GM03348 (cell line): ENCODE measurements around the gene PKHD1.

ENCODE experiments used
- DNase-seq: peaks from one replicate; pipeline ENCODE4 v3.0.0; 2012; ENCODE audit warnings: low spot score

The PKHD1 gene, protein sequence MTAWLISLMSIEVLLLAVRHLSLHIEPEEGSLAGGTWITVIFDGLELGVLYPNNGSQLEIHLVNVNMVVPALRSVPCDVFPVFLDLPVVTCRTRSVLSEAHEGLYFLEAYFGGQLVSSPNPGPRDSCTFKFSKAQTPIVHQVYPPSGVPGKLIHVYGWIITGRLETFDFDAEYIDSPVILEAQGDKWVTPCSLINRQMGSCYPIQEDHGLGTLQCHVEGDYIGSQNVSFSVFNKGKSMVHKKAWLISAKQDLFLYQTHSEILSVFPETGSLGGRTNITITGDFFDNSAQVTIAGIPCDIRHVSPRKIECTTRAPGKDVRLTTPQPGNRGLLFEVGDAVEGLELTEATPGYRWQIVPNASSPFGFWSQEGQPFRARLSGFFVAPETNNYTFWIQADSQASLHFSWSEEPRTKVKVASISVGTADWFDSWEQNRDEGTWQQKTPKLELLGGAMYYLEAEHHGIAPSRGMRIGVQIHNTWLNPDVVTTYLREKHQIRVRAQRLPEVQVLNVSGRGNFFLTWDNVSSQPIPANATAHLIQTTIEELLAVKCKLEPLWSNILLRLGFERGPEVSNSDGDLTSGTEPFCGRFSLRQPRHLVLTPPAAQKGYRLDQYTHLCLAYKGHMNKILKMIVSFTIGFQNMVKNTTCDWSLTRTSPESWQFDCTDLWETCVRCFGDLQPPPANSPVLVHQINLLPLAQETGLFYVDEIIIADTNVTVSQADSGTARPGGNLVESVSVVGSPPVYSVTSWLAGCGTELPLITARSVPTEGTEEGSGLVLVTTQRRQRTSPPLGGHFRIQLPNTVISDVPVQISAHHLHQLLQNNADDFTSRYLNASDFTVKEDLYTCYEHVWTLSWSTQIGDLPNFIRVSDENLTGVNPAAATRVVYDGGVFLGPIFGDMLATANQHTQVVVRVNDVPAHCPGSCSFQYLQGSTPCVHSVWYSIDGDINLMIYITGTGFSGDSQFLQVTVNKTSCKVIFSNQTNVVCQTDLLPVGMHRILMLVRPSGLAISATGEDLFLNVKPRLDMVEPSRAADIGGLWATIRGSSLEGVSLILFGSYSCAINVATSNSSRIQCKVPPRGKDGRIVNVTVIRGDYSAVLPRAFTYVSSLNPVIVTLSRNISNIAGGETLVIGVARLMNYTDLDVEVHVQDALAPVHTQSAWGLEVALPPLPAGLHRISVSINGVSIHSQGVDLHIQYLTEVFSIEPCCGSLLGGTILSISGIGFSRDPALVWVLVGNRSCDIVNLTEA (N-terminal part only)

DNA sequence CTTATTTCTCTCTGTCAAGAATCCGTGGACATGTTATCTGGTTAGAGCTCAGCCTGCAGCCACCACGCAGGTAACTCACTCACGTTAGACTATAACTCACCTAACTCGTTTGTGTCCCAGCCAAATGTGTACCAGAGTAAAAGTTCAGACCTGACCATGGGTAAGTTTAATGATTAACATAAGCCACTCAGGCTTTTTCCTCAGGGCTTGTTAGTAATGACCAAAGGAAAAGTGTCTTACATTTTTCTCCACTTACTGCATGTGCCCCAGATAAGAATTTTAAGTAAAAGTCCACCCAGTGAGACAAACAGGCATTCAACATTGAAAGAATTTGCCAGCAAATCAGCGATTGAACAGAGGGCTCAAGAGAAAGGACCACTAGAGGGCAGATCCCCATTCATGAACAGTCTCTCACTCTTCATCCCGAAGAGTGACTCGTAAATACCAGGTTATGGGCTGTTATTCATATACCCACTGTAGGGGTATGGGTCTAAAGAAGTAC, at the start of gene PKHD1:
Gene PKHD1, minus strand, starts transcription at position 116 of the 502 bp plus-strand sequence. CDS start 2,680 bp downstream, outside the sequence.
- peak; percentile 14 for DNase-seq

DNA sequence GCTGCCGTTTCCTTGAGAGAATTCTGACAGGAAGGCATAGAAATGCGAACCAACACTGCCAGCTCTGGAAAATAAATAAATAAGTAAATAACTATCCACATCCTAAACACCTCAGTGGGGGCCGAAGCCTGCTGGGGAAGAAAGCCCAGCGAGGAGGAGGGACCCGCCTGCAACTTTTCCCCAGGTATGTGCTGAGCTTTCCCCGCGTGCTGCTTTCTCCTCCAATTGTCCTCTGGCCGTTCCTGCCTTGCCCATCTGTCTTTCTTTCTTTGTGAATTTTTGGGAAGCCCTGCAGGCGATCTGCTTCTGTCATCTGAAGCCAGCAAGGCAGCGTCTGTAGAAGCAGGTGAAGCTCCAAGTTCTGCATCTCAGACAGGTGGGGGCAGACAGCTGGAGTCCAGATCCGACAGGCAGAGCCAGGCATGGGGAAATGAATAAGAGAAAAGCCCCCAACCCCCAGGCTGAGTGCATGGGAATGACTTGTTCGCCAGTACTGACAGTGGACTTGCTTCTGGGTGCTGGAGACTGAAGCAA, 49.6 kb upstream of the PKHD1 start:
- no peak for DNase-seq

DNA sequence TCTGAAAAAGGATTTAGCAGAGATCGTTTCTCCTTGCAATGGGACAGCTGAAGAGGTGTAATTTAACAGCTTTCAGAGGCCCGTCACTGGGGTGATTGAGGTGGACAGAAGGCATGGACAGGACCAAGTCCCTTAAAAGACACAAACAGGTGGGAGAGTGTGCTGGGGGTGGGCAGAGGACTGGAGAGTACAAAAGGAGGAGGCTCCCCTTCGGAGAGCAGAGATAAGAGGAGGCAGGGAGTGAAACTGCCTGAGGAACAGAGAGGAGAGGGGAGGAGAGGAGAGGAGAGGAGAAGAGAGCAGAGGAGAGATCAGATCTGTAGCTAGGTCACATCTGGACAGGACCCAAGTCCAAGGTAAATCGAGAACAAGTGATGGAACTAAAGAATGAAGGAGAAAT, 48.6 kb upstream of the PKHD1 start:
- DNase-seq: no peak

DNA sequence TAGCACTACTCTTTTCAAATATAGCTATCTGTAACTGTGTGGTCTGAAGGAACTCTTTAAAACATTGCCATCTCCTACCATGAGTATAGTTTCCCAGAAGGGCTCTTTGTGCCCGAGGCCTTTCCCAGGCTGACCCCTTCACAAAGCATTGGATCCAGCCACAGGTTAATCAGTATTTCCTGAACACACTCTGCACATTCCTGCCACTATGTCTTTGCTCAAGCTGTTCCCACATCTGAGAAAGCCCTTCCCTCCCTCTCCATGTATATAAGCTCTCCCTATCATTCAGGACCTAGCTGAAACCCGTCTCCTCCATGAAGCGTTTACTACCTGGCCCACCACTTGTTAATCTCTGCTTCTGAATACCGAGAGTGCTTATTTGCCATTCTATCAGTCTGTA, 47.8 kb upstream of the PKHD1 start:
- DNase-seq: no peak

DNA sequence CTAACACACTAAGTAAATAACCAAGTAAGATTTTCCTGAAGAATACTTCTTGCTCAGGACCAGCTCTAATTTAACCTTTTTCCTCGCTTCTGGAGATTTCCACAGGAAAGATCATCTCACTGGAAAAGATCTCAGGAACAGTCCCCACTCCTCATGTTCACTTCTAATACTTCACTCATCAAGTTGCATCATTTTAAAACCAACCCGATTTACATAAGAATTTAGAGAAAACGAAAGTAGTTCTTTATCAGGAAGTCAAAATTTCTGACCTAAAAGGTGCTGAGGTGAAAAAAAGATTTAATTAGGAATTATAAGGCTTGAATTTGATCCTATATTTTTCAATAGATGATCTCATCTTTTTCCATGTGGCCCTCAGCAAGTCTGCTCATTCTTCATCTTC, 46.6 kb upstream of the PKHD1 start:
- DNase-seq: no peak

DNA sequence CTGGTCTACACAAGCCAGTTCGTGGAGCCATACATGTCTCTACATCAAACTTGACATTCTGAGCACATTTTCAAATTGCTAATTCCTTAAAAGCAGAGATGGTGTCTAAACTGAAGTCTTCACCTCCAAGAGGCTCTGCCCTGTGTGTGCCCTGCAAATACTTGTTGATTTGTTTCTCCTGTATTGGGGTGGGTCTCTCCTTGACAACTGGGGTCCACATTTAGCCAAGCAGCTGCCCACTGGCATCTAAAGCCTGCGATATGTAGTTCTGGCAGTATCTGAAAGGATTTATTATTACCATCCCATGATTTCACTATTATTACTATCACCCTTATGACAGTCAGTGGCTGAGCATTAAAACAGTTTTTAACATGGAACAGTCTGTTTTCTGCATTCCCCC, 45.9 kb upstream of the PKHD1 start:
- DNase-seq: no peak

DNA sequence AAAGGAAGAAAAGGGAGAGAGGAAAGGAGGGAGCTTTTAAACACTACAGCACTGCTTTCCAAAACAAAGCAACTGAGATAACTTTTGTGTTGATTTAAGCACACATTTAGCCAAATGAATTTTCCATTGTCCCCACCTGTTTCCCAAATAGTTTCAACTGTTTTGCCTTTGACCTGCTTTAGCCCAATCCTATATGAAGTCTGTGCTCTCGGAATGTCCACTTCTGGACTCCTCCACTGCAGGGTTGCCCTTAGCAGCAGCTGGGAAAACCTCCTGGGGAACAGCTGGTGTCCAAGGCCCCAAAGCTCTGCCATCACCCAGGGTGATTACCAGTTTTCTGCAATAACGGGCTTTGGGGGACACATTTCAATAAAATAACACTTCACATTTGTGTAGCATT, 44.9 kb upstream of the PKHD1 start:
- DNase-seq: no peak

DNA sequence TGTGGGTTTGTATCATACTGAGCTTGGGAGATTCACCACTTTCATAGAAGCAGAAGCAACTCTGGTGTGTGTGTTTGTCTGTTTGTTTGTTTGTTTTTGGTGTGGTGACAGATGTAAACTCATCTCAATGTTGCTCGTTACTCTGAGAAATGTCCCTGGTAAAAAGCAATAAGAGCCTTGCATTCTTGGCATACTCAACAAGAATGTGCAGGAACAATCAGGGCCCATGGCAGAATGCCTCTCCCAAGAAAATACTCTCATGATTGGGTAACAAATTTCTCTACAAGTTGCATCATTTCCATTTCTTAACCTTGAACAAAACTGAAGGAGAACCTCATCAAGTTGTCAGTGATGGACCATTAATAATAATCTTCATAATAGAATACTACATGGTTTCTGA, 43.0 kb upstream of the PKHD1 start:
- DNase-seq: no peak

DNA sequence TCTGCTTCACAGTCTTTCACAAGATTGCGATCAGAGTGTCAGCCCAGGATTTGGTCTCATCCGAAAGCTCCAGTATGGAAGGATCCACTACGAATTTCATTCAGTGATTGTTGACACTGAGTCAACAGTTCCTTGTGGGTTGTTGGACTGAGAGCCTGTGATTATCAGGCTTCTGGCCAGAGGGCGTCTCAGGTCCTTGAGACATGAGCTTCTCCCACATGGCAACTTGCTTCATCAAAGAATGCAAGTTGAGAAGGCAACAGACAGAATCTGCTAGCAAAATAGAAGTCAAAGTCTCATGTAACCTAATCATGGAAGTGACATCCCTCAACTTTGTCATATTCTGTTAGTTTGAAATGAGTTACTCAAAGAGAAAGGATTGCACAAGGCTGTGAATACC, 40.5 kb upstream of the PKHD1 start:
- no peak for DNase-seq

DNA sequence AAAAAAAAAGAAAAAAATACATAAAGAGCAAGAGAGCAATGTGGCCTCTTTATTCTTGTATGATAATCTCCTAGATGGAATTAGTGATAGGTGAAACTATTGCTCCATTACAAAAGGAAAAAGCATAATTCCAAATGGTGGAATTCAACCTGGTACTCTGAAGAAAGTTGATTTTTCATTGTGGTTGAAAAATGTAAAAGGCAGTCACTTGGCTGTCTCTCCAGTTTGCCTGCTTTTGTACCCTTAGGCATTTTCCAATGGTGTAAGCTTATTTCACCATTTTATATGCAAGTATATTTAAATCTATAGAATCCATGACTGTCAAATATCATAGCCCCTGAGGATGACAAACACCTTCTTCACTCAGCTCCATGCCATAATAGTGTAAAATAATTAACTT, 38.8 kb upstream of the PKHD1 start:
- DNase-seq: no peak

DNA sequence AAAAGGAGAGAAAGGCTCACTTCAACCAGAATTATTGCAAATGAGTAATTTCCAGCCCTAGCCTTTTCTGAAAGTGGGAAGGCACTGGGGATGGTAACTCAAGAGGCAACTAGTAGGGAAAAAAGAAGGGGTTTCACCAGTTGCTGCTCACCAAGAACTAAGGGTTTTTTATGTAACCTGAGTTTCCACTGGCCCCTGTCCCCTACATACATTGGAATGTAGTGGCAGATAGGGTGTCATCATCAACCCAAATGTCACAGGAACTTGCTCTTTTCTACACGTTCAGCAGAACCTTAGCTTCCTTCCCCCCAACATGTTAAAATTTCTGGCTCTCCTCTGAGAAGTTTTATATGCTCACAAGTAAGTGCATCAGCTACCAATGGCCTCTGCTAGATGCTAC, 38.2 kb upstream of the PKHD1 start:
- DNase-seq: no peak

DNA sequence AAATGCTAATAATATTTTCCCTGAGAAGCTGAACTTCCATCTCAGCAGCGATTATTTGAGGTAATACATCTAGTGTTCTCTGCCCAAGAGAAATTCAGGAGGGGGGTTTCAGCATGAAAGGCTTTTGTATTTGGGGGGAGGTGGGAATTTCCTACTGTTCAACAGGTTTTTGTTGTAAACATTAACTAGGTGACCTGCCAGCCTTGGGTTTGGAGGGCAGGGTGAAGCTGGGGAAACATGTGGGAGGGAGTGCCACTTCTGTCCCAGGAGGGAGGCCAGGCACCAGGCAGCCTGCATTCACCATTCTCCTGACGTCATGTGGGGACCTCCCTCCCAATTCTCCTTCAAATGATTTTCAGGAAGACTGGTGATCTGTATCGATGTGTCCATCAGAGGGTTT, 37.7 kb upstream of the PKHD1 start:
- DNase-seq: no peak

DNA sequence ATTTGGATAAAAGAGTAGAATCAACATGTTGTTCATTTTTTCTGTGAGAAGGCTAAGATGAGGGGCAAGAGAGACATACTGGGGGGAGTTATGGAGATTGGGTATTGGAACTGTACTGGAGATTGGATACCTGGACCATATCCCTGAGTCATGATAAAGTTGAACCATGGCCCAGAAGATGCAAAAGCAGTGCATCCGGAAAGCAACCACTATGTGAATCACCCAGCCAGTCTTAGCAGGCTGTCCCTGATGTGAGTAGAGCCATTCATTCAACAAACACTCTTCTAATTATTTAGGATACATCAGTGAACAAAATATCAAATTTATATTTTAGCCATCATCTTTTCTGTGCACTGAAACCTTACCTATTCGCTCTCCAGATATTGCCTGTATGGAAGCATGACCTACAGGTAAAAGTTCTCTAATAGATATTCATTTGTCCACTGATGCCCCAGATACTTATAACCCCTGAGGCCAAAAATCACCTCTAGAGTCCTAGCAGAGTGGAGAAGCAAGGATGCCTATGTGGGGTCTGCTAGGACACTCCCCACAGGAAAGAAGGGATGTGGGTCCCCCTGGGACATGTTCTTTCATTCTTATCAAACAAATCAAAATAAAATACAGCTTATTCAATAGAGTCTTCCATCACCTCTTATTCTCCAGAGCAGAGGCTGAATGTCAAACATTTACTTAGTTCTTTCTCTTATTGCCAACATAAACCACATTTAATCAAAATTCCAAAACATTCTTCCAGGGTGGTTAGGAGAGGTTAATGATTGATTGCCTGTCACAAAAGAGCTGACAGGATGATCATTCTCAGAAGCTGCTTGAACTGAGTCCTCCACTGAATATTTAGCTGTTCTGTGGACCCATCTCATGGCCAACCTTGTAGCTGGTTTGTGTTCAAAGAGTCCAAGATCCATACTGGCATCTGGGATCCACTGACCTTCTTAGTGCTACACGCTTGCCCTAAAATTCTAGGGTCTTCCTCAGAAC, 37.0 kb upstream of the PKHD1 start:
- no peak for DNase-seq

DNA sequence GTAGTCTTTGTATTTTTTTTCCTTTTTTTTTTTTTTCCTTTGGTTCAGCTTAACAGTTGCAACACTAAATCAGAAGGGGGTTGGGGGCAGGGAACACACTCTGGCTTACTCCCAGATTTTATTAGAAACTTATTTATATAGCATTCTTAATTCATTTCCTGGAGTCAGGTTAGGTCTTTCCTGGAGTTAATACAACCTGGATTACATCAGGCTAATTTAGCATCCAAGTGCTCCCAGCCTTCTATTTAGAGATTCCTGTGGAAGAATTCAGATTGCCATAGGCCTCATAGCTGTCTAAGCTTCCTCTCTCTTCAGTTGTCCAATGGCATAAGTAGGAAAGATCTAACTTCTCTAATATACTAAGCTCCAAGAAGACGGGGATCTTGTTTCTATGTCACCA, 35.8 kb upstream of the PKHD1 start:
- no peak for DNase-seq

DNA sequence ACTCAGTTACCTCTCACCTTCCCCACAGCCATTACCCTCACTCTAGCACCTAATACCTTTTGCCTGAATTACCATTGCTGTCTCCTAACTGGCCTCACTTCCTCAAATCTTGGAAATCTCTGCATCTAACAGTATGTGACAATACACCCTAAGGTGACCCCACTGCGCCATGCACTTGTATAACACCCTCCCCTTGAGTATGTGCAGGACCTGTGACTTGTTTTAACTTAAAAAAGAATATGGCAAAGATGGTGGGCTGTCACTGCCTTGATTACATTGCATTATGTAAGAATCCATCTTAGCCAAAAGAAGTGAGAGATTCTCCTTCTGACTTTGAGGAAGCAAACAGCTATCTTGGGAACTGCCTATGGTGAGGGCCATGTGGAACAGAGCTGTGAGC, 29.9 kb upstream of the PKHD1 start:
- no peak for DNase-seq

DNA sequence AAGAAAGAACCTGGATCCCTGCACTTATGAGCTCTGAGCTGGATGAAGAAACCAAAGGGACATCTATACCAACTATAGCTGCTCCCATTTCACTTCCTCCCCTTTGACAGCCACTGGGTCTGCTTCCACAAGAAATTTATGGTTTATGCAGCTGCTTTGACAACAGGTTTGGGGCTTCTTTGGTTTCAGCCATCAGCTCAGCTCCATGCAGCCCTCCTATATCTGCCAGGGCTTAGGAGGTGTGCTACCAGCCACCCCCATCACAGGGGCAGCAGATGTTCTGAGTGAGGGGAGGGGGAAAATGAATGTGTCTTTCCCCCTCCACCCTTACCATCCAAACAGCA, 29.2 kb upstream of the PKHD1 start:
- no peak for DNase-seq

DNA sequence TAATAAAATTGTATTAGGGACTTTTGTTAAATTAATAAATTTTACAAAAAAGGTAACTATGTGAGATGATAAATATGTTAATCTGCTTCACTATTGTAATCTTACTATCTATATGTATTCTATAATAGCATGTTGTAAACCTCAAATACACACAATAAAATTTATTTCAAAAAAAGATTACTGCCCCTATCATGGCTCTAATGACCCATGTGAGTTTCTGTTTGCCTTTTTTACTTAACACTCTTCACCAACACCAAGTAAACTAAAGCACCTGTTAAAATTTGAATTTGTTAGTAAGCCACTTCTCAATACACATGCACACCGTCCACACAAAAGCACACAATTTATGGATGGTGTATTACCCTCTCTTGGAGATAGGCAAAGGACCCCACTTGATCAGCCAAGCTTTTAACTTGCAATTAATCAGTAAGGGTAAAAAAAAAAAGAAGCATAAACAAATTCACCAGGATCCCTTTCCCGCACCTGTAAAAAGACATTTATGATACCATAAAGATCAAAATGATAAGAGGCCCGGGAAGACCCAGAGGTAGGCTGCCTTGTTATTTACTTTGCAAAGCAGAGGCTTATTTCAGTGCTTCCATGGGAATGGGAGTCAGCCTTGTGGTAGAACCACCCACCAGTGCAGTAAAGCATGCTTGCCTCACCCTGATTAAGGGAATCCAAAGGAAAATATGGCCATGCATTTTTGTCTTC, 28.6 kb upstream of the PKHD1 start:
- no peak for DNase-seq

DNA sequence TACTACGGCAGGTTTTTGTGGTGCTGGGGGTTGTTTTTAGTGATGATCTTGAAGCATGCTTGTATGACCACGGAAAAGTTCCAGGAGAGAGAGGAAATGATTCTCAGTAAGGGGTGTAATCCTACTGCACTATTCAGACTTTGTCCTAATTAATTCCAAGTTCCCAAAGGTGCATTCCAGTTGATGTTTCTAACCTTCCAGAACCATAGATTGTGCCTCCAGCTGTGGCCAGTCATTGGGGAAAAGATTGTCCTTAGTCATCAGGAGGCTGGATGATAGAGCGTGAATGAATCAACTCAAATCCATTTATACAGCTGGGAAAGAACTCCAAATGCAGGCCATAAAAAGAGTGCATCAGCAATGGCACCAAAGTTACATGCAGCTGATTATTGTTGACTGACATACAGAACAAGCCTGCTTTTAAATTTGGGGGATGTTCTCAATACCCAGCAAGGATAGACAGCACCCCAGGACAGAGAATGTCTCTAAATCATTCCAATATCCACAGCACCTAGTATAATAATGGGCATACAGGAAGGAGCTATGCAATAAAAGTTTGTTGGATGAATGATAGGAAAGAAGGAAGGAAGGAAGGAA, 27.8 kb upstream of the PKHD1 start:
- no peak for DNase-seq

DNA sequence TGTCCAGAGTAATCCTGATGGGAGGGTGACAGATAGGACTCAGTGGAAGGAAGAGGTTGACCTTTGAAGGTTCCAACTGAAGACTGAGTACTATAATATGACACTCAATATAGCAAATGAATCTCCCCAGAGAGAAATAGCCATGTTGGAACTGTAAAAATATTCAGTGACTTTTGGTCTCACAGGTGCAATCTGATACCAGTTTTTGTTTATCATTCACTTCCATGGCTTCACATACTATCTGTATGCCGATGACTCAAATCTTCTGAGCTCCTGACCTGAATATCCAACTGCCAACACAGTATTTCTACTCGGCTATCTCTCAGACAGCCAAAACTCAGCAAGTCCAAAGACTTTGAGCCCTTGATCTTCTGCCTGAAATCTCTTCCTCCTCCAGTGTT, 21.8 kb upstream of the PKHD1 start:
- no peak for DNase-seq

DNA sequence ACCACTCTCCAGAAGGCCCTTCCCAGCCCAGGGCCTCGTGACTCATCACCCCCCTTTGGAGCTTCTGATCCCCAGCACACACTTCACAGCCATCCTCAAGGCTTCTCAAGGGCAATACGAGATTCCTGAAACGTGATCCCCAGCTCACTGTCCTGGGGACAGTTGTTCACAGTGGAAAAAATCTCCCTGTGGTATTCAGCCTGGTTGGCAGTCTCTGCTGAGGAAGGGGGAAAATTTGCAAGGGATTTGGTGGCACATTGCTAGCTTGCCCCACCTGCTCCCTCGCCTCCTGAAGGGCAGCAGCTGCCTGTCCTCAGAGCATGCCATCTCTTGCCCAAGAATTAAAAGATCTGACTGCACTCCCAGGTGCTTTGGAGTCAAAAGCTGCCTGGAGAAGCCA, 20.7 kb upstream of the PKHD1 start:
- no peak for DNase-seq
